ENCODE results near the gene AK2.
"Not testable (repeated sequence)": the region's sequence is repeated elsewhere in the genome, so short reads cannot be mapped to it uniquely, and the experiment has no call there.

DNA sequence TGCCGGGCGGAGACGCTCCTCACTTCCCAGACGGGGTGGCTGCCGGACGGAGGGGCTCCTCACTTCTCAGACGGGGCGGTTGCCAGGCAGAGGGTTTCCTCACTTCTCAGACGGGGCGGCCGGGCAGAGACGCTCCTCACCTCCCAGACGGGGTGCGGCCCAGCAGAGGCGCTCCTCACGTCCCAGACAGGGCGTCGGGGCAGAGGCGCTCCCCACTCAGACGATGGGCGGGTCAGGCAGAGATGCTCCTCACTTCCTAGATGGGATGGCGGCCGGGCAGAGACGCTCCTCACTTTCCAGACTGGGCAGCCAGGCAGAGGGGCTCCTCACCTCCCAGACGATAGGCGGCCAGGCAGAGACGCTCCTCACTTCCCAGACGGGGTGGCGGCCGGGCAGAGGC, 61.6 kb downstream of the AK2 start:
- TF ChIP-seq, protein P1, sequence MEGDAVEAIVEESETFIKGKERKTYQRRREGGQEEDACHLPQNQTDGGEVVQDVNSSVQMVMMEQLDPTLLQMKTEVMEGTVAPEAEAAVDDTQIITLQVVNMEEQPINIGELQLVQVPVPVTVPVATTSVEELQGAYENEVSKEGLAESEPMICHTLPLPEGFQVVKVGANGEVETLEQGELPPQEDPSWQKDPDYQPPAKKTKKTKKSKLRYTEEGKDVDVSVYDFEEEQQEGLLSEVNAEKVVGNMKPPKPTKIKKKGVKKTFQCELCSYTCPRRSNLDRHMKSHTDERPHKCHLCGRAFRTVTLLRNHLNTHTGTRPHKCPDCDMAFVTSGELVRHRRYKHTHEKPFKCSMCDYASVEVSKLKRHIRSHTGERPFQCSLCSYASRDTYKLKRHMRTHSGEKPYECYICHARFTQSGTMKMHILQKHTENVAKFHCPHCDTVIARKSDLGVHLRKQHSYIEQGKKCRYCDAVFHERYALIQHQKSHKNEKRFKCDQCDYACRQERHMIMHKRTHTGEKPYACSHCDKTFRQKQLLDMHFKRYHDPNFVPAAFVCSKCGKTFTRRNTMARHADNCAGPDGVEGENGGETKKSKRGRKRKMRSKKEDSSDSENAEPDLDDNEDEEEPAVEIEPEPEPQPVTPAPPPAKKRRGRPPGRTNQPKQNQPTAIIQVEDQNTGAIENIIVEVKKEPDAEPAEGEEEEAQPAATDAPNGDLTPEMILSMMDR (IDR thresholded peaks at IDR 0.05; ENCODE audit: insufficient read depth, low read depth, low read length), result not testable (repeated sequence)
- TF ChIP-seq EZH2 (IDR thresholded peaks at IDR 0.05; ENCODE audit: insufficient read depth, low read length), result not testable (repeated sequence)

Data from astrocyte (in vitro differentiated cells and primary cell).